Measurements from ENCODE around the gene ATP8B3. TPM values are rescaled to one million over a fixed set of nuclear protein-coding genes. Genes with fewer than 3 reads are reported as not detected.
A peak's percentile ranks its signal among the peaks of the same experiment; 100 is the strongest.

ATP8B3 gene
- total and polyA plus RNA-seq, 2 of the 13 experiments (the other 11 are each of a cell fraction or from before 2014, with no cell fraction given) = 2.6 to 5.9 TPM

DNA sequence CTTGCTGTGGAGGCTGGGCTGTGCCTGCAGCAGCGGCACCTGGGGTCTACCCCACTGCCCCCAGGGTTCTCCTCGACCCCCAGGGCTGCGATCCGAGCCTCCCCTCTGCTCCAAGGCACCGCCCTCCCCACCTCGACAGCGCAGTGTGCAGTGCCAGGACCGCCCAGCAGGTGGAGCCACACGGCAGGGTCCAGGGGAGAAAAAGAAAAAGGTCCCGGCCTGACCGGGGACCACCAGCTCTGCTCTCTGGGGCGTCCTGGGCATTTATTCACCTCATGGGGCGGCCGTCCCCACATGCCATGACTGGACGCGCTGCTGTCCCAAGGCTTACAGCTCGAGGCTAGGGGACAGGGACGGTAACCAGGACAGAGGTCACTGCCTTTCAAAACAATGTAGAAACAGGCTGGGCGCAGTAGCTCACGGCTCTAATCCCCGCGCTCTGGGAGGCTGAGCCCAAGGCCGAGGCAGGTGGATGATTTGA is 25.6 kb upstream of the ATP8B3 start (continued):
- TF ChIP-seq ZNF318 (CRISPR knock-in tag; IDR thresholded peaks at IDR 0.05) = no peak
- TF ChIP-seq, protein P1, sequence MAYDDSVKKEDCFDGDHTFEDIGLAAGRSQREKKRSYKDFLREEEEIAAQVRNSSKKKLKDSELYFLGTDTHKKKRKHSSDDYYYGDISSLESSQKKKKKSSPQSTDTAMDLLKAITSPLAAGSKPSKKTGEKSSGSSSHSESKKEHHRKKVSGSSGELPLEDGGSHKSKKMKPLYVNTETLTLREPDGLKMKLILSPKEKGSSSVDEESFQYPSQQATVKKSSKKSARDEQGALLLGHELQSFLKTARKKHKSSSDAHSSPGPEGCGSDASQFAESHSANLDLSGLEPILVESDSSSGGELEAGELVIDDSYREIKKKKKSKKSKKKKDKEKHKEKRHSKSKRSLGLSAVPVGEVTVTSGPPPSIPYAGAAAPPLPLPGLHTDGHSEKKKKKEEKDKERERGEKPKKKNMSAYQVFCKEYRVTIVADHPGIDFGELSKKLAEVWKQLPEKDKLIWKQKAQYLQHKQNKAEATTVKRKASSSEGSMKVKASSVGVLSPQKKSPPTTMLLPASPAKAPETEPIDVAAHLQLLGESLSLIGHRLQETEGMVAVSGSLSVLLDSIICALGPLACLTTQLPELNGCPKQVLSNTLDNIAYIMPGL (CRISPR knock-in tag; IDR thresholded peaks at IDR 0.05; ENCODE audit: borderline replicate concordance in 1 of 2, low read depth in 1 of 2) = peak; percentile 34 to 79; a peak in 2 of 4 replicates
- TF ChIP-seq TFAP4 (IDR thresholded peaks at IDR 0.05; ENCODE audit: borderline replicate concordance, low read depth) = no peak
- TF ChIP-seq ZNF274 (CRISPR knock-in tag; IDR thresholded peaks at IDR 0.05) = no peak
- TF ChIP-seq, protein P2, sequence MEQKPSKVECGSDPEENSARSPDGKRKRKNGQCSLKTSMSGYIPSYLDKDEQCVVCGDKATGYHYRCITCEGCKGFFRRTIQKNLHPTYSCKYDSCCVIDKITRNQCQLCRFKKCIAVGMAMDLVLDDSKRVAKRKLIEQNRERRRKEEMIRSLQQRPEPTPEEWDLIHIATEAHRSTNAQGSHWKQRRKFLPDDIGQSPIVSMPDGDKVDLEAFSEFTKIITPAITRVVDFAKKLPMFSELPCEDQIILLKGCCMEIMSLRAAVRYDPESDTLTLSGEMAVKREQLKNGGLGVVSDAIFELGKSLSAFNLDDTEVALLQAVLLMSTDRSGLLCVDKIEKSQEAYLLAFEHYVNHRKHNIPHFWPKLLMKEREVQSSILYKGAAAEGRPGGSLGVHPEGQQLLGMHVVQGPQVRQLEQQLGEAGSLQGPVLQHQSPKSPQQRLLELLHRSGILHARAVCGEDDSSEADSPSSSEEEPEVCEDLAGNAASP (CRISPR knock-in tag; IDR thresholded peaks at IDR 0.05; ENCODE audit: borderline replicate concordance) = no peak
- peak; percentile 40 for TF ChIP-seq ZNF781 (CRISPR knock-in tag; IDR thresholded peaks at IDR 0.05; ENCODE audit: borderline replicate concordance, not compliant biosample characterization)
- TF ChIP-seq TRIM22 (IDR thresholded peaks at IDR 0.05) = no peak
- TF ChIP-seq ELF1 (CRISPR knock-in tag; IDR thresholded peaks at IDR 0.05) = no peak
- no peak for TF ChIP-seq SCMH1 (CRISPR knock-in tag; IDR thresholded peaks at IDR 0.05; ENCODE audit: borderline replicate concordance)
- TF ChIP-seq, protein P3, sequence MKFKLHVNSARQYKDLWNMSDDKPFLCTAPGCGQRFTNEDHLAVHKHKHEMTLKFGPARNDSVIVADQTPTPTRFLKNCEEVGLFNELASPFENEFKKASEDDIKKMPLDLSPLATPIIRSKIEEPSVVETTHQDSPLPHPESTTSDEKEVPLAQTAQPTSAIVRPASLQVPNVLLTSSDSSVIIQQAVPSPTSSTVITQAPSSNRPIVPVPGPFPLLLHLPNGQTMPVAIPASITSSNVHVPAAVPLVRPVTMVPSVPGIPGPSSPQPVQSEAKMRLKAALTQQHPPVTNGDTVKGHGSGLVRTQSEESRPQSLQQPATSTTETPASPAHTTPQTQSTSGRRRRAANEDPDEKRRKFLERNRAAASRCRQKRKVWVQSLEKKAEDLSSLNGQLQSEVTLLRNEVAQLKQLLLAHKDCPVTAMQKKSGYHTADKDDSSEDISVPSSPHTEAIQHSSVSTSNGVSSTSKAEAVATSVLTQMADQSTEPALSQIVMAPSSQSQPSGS (CRISPR knock-in tag; IDR thresholded peaks at IDR 0.05) = peak; percentile 38; the same call in 1 of the 2 replicates
- TF ChIP-seq, protein P4, sequence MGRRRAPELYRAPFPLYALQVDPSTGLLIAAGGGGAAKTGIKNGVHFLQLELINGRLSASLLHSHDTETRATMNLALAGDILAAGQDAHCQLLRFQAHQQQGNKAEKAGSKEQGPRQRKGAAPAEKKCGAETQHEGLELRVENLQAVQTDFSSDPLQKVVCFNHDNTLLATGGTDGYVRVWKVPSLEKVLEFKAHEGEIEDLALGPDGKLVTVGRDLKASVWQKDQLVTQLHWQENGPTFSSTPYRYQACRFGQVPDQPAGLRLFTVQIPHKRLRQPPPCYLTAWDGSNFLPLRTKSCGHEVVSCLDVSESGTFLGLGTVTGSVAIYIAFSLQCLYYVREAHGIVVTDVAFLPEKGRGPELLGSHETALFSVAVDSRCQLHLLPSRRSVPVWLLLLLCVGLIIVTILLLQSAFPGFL (CRISPR knock-in tag; IDR thresholded peaks at IDR 0.05) = no peak
